Kidney capillary endothelial cell (primary cell): ENCODE results near the gene KBTBD12.

Experiments
- DNase-seq: peaks from one replicate; pipeline ENCODE4 v3.0.0-alpha.2; 2018; ENCODE audit warnings: low spot score

KBTBD12 gene

GRCh38 chr3:127985655-127986225 is 70.7 kb downstream of the KBTBD12 start:
- DNase-seq: no peak

- DNase-seq: no peak
These were observed 71.8 kb downstream of the KBTBD12 start for GRCh38 chr3:127986803-127987202.

- no peak for DNase-seq
These were observed 72.4 kb downstream of the KBTBD12 start for GRCh38 chr3:127987309-127987995.

GRCh38 chr3:127988770-127989557 is 73.9 kb downstream of the KBTBD12 start:
- DNase-seq: no peak

- DNase-seq: no peak
These were observed 75.0 kb downstream of the KBTBD12 start for GRCh38 chr3:127990051-127990450.

- DNase-seq: no peak
These were observed 75.4 kb downstream of the KBTBD12 start for GRCh38 chr3:127990461-127990860.

GRCh38 chr3:127991251-127991650 is 76.2 kb downstream of the KBTBD12 start:
- DNase-seq: no peak

GRCh38 chr3:127991681-127992080 is 76.6 kb downstream of the KBTBD12 start:
- DNase-seq: no peak

GRCh38 chr3:127992127-127992526 is 77.1 kb downstream of the KBTBD12 start:
- no peak for DNase-seq

GRCh38 chr3:127994011-127994410 is 79.0 kb downstream of the KBTBD12 start:
- no peak for DNase-seq

GRCh38 chr3:127997016-127997415 is 82.0 kb downstream of the KBTBD12 start:
- no peak for DNase-seq

- no peak for DNase-seq
These were observed 82.9 kb downstream of the KBTBD12 start for GRCh38 chr3:127997961-127998360.

GRCh38 chr3:127998596-127998995 is 83.6 kb downstream of the KBTBD12 start:
- no peak for DNase-seq

GRCh38 chr3:127999509-128000106 is 84.6 kb downstream of the KBTBD12 start:
- no peak for DNase-seq

GRCh38 chr3:128001576-128001975 is 86.5 kb downstream of the KBTBD12 start:
- no peak for DNase-seq

- DNase-seq: no peak
These were observed 89.6 kb downstream of the KBTBD12 start for GRCh38 chr3:128004661-128005060.

GRCh38 chr3:128006061-128007032 is 91.3 kb downstream of the KBTBD12 start:
- no peak for DNase-seq

- no peak for DNase-seq
These were observed 92.0 kb downstream of the KBTBD12 start for GRCh38 chr3:128007033-128007424.

- no peak for DNase-seq
These were observed 95.2 kb downstream of the KBTBD12 start for GRCh38 chr3:128009952-128010846.

- DNase-seq: no peak
These were observed 96.1 kb downstream of the KBTBD12 start for GRCh38 chr3:128011140-128011539.

GRCh38 chr3:128012050-128012449 is 97.0 kb downstream of the KBTBD12 start:
- DNase-seq: no peak
